Natural killer cell (primary cell): ENCODE measurements around the gene MDN1. TPM values are rescaled to one million over a fixed set of nuclear protein-coding genes. Genes with fewer than 3 reads are reported as not detected.

Experiments
- ATAC-seq, 3 donors: fragments of 150-1000 bp in 2 of 3; fragments of 200-7000 bp in 1 of 3; cut with Tn5 transposase; 1 replicate in 1 of 3; 2 replicates in 2 of 3; pipeline ENCODE4 v1.10.0; 2021; ENCODE audit warnings: mild to moderate bottlenecking in 2 of 3, moderate library complexity in 2 of 3
- DNase-seq, 2 donors: peaks; one replicate each; pipeline versions ENCODE4 v3.0.0 to v3.0.0-alpha.2; 2013 to 2021; ENCODE audit warnings: mixed read lengths in 1 of 2
- H3K27ac ChIP-seq: one replicate; pipeline ENCODE4 v1.5.1; 2013; ENCODE audit warnings: mild to moderate bottlenecking, low read length
- H3K27me3 ChIP-seq: one replicate; pipeline ENCODE4 v1.6.1; 2013; ENCODE audit warnings: low read length; ENCODE audit not compliant: control insufficient read depth, insufficient read depth
- H3K36me3 ChIP-seq: one replicate; pipeline ENCODE4 v1.6.1; 2013; ENCODE audit warnings: low read length; ENCODE audit not compliant: control insufficient read depth, insufficient read depth
- H3K4me1 ChIP-seq: one replicate; pipeline ENCODE4 v1.6.1; 2013; ENCODE audit warnings: low read length; ENCODE audit not compliant: control insufficient read depth, insufficient read depth
- H3K4me3 ChIP-seq: one replicate; pipeline ENCODE4 v1.5.1; 2013; ENCODE audit warnings: low read length
- H3K9me3 ChIP-seq: one replicate; pipeline ENCODE4 v1.6.1; 2013; ENCODE audit warnings: low read length; ENCODE audit not compliant: control insufficient read depth, insufficient read depth
- H3K27ac Mint-ChIP-seq, 2 donors: one replicate each; pipeline ENCODE4 v1.8.0; 2022; ENCODE audit warnings: mild to moderate bottlenecking in 2 of 2, mixed read lengths in 2 of 2, moderate library complexity in 1 of 2
- H3K27me3 Mint-ChIP-seq, 2 donors: one replicate each; pipeline ENCODE4 v1.8.0; 2022; ENCODE audit warnings: low read depth in 2 of 2, mixed read lengths in 2 of 2
- H3K36me3 Mint-ChIP-seq: one replicate; pipeline ENCODE4 v1.8.0; 2022; ENCODE audit warnings: mixed read lengths
- H3K4me1 Mint-ChIP-seq, 2 donors: one replicate each; pipeline ENCODE4 v1.8.0; 2022; ENCODE audit warnings: mixed read lengths in 2 of 2
- H3K4me3 Mint-ChIP-seq: one replicate; pipeline ENCODE4 v1.8.0; 2022; ENCODE audit warnings: mild to moderate bottlenecking, moderate library complexity, mixed read lengths
- H3K9me3 Mint-ChIP-seq, 2 donors: one replicate each; pipeline ENCODE4 v1.8.0; 2022; ENCODE audit warnings: mixed read lengths in 2 of 2
- WGBS: methylation state at CpG from one replicate; pipeline ENCODE4 v1.1.7; 2013; ENCODE audit warnings: missing lambda C conversion rate; ENCODE audit not compliant: insufficient coverage; 5-methylcytosine and 5-hydroxymethylcytosine counted together
- intact Hi-C: fragments of 100-400 bp; cut with micrococcal nuclease; formaldehyde crosslinking; loops from one replicate; pipeline ENCODE4 v1.14.2; 2022
- total RNA-seq, 4 donors: library from RNA; stranded (reverse); fragments of 120-200 nt in 1 of 4; gene quantifications; one replicate each; pipeline versions ENCODE4 v1.2.3 to v1.2.4, GENCODE V29; 2013 to 2022
- TF ChIP-seq, protein P1 (sequence below): fragments of 200-600 bp; IDR thresholded peaks from one replicate; pipeline ENCODE4 v1.8.0; 2022; ENCODE audit warnings: antibody characterized with exemption

The MDN1 gene, protein sequence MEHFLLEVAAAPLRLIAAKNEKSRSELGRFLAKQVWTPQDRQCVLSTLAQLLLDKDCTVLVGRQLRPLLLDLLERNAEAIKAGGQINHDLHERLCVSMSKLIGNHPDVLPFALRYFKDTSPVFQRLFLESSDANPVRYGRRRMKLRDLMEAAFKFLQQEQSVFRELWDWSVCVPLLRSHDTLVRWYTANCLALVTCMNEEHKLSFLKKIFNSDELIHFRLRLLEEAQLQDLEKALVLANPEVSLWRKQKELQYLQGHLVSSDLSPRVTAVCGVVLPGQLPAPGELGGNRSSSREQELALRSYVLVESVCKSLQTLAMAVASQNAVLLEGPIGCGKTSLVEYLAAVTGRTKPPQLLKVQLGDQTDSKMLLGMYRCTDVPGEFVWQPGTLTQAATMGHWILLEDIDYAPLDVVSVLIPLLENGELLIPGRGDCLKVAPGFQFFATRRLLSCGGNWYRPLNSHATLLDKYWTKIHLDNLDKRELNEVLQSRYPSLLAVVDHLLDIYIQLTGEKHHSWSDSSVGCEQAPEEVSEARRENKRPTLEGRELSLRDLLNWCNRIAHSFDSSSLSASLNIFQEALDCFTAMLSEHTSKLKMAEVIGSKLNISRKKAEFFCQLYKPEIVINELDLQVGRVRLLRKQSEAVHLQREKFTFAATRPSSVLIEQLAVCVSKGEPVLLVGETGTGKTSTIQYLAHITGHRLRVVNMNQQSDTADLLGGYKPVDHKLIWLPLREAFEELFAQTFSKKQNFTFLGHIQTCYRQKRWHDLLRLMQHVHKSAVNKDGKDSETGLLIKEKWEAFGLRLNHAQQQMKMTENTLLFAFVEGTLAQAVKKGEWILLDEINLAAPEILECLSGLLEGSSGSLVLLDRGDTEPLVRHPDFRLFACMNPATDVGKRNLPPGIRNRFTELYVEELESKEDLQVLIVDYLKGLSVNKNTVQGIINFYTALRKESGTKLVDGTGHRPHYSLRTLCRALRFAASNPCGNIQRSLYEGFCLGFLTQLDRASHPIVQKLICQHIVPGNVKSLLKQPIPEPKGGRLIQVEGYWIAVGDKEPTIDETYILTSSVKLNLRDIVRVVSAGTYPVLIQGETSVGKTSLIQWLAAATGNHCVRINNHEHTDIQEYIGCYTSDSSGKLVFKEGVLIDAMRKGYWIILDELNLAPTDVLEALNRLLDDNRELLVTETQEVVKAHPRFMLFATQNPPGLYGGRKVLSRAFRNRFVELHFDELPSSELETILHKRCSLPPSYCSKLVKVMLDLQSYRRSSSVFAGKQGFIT (N-terminal part only)
- total RNA-seq: 10 to 100 TPM; 38.0 to 43.3 (median 41.4) TPM
- total RNA-seq (2013): 64.6 TPM

- under 1% methylated on average over 65 of the region's 65 CpGs for WGBS
- intact Hi-C loops: loop anchor here (1.0 to 10.0 kb wide), 2 partner anchors 10 to 465 kb away; partner anchors contain the start of gene CASP8AP2
- DNase-seq (peak; percentile 71 to 97), ATAC-seq (peak; percentile 92 to 95 (median 95))
- Mint-ChIP-seq H3K27ac (peak within 1 kb of the TSS; percentile 92 to 97), H3K4me1 (peaks cover 33 to 34% of the 10 kb centered on the region in 2 donors), H3K9me3 (no peaks in the 10 kb centered on the region), H3K27me3 (no peaks in the 10 kb centered on the region), H3K4me3 (peak within 1 kb of the TSS; percentile 96), H3K36me3 (no peaks in the 10 kb centered on the region)
- H3K27me3 ChIP-seq: no peaks in the 10 kb centered on the region
- H3K27ac ChIP-seq: peak within 1 kb of the TSS; percentile 70
- TF ChIP-seq, protein P1, sequence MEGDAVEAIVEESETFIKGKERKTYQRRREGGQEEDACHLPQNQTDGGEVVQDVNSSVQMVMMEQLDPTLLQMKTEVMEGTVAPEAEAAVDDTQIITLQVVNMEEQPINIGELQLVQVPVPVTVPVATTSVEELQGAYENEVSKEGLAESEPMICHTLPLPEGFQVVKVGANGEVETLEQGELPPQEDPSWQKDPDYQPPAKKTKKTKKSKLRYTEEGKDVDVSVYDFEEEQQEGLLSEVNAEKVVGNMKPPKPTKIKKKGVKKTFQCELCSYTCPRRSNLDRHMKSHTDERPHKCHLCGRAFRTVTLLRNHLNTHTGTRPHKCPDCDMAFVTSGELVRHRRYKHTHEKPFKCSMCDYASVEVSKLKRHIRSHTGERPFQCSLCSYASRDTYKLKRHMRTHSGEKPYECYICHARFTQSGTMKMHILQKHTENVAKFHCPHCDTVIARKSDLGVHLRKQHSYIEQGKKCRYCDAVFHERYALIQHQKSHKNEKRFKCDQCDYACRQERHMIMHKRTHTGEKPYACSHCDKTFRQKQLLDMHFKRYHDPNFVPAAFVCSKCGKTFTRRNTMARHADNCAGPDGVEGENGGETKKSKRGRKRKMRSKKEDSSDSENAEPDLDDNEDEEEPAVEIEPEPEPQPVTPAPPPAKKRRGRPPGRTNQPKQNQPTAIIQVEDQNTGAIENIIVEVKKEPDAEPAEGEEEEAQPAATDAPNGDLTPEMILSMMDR: no peak
- no peaks in the 10 kb centered on the region for H3K9me3 ChIP-seq
- no peaks in the 10 kb centered on the region for H3K36me3 ChIP-seq
- H3K4me3 ChIP-seq: peak within 1 kb of the TSS; percentile 83
- peaks cover 18% of the 10 kb centered on the region for H3K4me1 ChIP-seq
Observed at GRCh38 chr6:89819336-89820130, at the start of gene MDN1. Gene MDN1 (minus strand): TSS chr6:89819794. CDS start chr6:89819607, 187 bp downstream.

DNA sequence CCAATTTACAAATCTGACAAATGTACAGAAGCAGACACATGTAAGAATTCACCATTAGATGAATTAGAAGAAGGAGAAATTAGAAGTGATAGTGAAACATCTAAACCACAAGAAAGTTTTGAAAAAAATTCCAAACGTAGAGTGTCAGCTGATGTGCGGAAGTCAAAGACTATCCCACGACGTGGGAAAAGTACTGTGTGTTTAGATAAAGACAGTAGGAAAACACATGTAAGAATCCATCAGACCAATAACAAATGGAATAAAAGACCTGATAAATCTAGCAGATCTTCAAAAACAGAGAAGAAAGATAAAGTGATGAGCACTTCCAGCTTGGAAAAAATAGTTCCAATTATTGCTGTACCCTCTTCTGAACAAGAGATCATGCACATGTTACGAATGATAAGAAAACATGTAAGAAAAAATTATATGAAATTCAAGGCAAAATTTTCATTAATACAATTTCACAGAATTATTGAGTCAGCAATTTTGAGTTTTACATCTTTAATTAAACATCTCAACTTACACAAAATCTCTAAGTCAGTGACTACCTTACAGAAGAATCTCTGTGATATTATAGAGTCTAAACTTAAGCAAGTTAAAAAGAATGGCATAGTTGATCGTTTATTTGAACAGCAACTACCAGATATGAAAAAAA lies 46.6 kb upstream of the MDN1 start:
- Mint-ChIP-seq H3K36me3 (peaks cover 44% of the 10 kb centered on the region), H3K4me3 (no peak overlapping the region), H3K27ac (no peak overlapping the region), H3K9me3 (no peaks in the 10 kb centered on the region), H3K27me3 (no peaks in the 10 kb centered on the region), H3K4me1 (no peaks in the 10 kb centered on the region)
- peaks cover 47% of the 10 kb centered on the region for H3K36me3 ChIP-seq
- H3K9me3 ChIP-seq: no peaks in the 10 kb centered on the region
- intact Hi-C loops: no loop called here
- H3K27me3 ChIP-seq: no peaks in the 10 kb centered on the region
- no peak for ATAC-seq
- DNase-seq: no peak
- no peak overlapping the region for H3K27ac ChIP-seq
- TF ChIP-seq, protein P1: no peak
- H3K4me3 ChIP-seq: no peak overlapping the region
- no peaks in the 10 kb centered on the region for H3K4me1 ChIP-seq
- 95% methylated on average over 5 of the region's 6 CpGs for WGBS

GRCh38 chr6:89862698-89863097 lies 43.1 kb upstream of the MDN1 start:
- H3K36me3 Mint-ChIP-seq: peaks cover 44% of the 10 kb centered on the region
- intact Hi-C loops: no loop called here
- peaks cover 57% of the 10 kb centered on the region for H3K36me3 ChIP-seq
- H3K4me1 ChIP-seq: no peaks in the 10 kb centered on the region
- TF ChIP-seq, protein P1: no peak
- no peak overlapping the region for H3K4me3 Mint-ChIP-seq
- no peak overlapping the region for H3K27ac Mint-ChIP-seq
- WGBS: 100% methylated on average over 1 of the region's 2 CpGs
- H3K9me3 Mint-ChIP-seq: no peaks in the 10 kb centered on the region
- H3K27ac ChIP-seq: no peak overlapping the region
- H3K27me3 ChIP-seq: no peaks in the 10 kb centered on the region
- H3K27me3 Mint-ChIP-seq: no peaks in the 10 kb centered on the region
- no peaks in the 10 kb centered on the region for H3K4me1 Mint-ChIP-seq
- DNase-seq (no peak), ATAC-seq (peak in 1 of 3 donors; percentile 62)
- H3K9me3 ChIP-seq: no peaks in the 10 kb centered on the region
- no peak overlapping the region for H3K4me3 ChIP-seq
